Measurements from ENCODE around the gene GPR152.

Gene GPR152, protein sequence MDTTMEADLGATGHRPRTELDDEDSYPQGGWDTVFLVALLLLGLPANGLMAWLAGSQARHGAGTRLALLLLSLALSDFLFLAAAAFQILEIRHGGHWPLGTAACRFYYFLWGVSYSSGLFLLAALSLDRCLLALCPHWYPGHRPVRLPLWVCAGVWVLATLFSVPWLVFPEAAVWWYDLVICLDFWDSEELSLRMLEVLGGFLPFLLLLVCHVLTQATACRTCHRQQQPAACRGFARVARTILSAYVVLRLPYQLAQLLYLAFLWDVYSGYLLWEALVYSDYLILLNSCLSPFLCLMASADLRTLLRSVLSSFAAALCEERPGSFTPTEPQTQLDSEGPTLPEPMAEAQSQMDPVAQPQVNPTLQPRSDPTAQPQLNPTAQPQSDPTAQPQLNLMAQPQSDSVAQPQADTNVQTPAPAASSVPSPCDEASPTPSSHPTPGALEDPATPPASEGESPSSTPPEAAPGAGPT
- 0 to 0.13 reads per million in 2 donors for total RNA-seq

DNA sequence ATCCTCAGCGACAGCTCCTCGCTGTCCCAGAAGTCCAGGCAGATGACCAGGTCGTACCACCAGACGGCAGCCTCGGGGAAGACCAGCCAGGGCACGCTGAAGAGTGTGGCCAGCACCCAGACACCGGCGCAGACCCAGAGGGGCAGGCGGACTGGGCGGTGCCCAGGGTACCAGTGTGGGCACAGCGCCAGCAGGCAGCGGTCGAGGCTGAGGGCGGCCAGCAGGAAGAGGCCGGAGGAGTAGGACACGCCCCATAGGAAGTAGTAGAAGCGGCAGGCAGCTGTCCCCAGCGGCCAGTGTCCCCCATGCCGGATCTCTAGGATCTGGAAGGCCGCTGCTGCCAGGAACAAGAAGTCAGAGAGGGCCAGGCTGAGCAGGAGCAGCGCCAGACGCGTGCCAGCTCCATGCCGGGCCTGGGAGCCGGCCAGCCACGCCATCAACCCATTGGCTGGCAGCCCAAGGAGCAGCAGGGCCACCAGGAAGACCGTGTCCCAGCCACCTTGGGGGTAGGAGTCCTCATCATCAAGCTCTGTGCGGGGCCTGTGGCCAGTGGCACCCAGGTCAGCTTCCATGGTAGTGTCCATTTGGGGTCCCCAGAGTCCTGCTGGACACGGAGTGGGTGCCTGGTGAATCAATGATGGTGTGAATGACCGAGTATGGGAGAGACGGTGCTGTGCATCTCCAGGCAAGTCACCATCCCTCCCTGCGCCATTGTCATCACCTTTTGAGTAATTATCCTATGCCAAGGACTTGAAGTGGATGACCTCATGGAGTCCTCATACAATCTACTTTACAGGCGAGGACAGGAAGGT, at the start of gene GPR152:
Gene GPR152 (minus strand): TSS at position 589 of the 812 bp plus-strand sequence. CDS start 5 bp downstream, at position 584.
- no peak for DNase-seq

DNA sequence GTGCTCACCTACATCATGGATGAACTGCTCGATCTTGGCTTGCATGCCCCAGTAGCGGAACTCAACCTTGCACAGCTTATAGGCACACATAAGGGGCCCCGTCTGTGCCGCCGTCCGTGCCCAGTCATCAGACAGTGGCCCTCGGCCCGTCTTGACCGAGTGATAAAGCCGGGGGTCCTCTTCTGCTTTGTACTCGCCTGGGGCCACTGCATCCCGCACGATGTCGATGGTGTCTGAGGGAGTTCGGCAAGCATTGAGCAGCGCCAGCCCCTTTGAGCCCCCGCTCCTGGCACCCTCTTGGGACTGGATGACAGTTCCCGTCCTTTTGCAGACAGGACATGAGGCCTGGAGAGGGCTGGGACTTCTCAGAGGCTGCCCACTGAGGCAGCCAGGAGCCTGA, 49.3 kb upstream of the GPR152 start:
- no peak for DNase-seq

DNA sequence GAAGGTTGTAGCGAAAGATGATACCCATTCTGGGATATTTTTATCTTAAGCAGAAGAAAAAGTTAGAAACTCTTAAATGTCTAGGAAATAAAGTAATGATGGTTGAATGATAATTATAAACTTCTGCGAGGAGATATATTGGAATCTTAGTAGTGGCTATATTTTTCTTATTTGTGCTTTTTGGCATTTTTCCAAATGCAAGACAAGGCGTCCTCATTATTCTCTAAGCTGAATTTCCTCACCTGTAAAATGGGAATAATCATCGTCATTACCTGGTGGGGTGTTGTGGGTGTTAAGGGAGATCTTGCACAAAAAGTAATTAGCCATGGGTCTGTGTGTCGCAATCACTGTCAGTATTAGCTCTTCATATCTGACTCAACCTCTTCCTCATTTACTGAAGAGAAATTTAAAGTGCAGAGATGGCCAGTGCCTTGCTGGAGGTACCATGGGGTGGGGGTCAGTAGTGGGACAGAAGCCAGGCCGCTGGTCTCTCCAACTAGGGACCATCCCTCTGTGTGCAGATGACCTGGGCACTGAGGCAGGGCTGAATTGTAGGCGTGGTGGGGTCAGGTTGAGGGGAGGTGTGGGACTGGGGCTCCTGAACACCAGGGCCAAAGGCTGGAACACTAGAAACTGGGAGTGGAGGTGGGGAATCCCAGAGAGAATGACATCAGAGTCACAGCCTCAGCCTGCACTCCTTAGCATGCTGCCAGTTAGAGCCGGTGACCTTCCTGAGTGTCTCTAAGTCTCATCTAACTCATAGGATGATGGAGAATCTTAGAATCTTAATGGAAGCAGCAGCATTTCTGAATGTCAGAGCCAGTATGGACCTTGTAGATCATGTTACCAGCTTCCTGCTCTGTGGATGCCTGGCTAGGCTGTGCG, 48.5 kb upstream of the GPR152 start:
- no peak for DNase-seq

DNA sequence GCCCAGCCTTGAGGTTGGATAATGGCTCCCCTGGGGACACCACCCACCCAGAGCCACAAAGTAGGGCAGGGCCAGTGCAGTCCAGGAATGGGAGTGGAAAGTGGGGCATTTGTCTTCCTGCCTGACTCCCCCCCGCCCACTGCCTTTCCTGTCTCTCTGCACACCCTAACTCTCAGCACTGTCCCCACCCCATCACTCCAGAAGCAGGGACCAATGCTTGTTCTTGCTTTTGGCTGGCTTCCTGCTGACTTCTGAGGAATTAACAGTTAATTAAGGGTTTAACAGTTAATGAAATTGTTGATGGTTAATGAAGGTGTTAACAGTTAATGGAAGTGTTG, 47.9 kb upstream of the GPR152 start:
- no peak for DNase-seq

DNA sequence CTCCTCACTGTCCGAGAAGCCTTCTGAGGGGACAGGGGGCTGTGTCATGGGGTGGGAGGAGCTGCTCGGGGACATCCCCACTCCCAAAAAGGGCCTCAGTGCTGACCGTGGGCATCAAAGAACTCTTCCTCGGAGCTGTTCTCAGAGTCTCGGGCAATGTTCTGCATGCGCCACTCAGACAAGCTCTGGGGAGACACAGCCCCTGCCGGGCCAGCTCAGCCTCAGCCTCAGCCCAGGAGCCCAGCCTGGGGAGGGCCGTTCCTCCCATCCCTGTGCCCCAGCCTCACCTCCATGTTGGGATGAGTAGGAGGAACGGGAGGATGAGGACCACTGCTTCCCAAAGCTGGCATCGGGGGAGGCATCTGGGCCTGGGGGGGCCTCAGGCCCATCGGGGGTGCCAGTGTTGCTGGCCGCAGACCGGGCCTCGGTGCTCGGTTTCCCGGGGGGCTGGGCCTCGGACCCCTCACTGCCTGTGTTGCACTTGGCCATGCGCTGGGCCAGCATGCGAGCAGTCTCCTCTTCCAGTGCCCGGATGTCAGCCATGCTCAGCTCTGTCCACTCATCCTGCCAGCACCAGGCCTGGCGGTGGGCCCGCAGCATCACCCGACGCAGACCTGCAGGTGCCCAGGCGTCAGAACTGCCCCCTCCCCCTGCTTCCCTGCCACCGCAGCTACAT, 47.4 kb upstream of the GPR152 start:
- DNase-seq, result no peak

DNA sequence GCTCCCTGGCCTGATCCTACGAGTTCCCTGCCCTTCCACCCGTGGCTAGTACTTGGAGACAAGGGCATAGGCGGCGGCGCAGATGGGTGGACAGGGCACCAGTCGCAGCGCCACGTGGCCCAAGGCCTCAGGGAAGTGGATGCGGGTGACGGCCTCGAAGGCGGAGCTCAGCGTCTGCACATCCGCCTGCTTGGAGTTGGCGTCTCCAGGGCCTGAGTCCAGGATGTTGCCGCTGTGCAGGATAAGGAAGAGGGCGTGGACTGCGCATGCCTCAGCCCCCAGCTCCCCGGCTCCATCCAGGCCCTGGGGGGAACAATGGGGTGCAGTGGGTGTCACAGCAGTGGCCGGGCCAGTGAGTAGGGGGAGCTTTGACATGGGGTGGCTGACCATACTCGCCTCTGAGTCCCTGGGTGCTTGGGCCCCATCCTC, 46.0 kb upstream of the GPR152 start:
- DNase-seq, result no peak

DNA sequence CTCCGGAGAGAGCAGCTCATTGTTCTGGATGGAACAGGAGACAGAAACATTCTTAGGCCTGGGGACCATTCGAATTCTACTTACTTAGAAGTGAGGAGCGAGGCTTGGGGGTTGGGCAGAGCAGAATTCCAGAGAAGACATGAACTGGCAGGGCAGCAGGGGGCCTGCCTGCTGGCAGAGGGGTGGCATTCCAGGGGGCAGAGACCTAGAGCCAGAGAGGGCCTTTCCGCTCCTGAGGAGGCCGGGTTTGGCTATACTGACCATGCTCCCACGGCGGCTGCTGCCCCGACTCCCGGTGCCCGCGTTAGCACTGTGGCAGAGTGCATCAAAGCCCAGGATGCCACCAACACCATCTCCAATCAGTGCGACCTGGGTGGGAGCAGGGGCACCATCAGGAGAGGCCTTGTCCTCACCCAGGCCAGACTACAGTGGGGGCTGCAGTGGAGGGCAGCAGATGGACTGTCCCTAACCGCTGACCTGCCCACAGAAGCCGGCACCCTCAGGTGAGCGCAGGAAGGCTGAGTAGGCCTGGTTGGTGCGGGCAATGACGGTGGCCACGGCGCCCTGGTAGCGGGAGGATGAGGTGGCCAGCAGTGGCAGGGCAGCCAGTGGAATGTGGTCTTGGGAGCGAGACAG, 45.2 kb upstream of the GPR152 start:
- no peak for DNase-seq

DNA sequence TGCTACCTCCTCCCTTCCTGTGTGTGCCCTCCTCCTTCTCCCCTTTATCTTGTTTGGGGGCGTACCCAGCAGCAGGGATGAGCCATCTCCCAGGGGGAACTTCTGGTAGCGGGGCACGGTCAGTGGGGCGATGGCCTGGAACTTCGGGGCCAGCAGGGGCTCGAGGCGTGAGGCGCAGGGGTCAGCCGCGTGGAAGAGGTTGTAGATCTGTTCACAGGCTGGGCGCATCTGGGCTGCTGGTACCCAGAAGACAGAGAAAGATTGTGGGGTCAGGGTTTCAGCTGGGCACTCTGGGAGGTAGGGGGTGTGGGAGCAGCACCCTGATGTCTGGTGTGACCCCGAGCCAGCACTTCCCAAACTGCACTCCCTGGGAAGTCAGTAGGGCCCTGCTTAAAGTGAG, 43.6 kb upstream of the GPR152 start:
- no peak for DNase-seq

DNA sequence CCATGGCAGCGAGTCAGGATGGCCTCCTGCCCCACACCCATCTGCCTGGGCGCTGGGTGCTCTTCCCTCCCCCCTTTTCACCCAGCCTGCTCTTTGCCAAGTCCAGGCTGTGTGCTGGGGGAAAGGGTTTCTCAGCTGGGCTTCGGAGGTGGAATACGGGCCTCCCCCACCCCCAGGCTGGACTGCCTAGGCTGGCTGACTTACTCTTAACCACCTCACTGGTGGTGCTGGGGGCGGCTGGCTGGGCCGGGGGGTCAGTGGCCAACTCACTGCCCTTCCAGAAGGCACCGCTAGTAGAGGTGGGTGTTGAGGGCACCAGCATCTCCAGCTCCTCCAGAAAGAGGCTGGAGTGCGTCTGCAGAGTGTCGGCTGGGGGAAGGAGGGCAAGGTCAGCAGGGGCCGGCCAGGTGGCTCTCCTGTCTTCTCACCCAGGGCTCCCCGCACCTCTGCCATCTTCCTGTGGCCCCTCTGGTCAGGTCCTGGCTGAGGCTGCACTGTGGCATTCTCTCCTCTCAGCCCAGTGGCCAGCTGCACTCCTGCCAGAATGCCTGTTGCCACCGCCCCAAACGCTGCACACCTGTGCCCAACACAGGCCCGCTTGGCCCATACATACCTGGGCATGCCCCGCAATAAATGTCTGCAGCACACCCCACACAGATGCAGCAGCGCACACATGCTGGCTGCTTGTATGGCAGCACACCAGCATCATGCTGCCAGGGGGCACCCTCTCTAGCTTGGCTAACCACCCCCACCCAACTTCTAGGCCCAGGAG, 42.9 kb upstream of the GPR152 start:
- DNase-seq, result no peak

DNA sequence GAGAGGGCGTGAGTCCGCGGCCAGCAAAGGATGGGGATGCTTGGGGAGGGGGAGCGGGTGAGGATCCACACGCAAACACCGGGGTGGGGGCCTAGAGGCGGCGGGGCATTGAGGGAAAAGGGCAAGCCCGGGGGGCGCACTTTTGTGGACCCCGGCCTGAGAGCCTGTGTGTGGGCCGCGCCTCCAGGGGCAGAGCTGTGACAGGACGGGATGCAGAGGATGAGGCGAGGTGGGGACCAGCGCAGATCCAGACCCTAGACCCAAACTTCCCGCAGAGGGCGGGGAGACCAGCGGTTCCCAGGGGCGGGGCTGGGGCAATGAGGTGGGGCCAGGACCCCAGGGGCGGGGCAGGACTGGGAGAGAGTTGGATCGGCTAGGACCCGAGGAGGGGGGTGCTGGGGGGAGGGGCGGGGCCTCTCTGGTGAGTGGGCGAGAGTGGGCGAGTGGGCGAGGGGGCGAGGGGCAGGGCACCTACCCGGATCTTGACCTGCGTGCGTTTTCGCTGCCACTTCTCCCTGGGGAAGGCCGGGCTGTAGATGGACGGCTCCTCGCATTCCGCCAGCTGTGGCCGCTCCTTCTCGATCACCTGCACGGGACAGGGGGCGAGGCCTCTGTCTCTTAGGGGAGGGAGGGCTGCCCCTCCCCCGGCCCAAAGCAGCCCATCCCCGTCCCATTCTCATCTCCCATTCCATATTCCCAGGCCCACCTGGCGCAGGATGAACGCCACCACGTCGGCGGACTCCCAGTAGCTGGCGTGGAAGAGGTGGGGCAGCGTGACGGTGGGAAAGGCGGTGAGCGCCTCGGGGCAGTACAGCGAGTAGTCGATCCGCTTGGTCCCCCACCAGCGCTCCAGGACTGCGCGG, 42.1 kb upstream of the GPR152 start:
- no peak for DNase-seq

DNA sequence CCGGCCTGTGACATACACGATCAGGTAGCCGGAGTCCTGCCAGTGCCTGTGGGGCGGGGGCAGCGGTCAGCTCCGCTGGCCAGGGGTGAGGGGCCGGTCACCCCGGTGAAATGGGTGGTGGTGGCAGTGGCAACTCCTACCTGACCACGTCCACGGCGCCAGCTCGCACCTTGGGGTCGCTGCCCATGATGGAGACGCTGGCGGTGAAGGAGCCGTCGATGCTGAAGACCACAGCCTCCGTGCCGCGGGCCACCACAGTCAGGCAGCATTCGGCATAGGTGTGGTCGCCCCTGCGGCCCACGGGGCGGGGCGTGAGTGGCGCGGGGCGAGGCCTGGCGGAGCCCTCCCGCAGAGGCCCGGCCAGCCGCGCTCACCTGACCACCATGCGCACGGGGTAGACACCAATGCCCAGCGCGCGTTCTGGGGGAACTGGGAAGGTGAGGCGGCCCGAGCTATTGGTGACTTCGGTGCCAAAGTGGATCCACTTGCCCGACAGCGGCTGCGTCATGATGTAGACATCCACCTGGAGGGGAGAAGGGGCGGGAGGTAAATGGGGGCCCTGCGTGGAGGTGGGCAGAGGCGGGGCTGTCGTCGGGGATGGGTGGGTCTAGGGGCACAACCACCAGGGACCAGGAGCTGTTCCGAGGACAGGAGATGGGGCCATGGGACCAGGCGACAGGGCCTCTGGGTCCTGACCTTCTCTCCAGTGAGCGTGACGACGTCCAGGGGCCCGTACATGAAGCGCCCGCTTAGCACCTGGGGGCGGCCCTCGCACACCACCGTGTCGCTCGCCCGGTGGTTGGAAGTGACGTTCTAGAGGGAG, 41.2 kb upstream of the GPR152 start:
- no peak for DNase-seq

DNA sequence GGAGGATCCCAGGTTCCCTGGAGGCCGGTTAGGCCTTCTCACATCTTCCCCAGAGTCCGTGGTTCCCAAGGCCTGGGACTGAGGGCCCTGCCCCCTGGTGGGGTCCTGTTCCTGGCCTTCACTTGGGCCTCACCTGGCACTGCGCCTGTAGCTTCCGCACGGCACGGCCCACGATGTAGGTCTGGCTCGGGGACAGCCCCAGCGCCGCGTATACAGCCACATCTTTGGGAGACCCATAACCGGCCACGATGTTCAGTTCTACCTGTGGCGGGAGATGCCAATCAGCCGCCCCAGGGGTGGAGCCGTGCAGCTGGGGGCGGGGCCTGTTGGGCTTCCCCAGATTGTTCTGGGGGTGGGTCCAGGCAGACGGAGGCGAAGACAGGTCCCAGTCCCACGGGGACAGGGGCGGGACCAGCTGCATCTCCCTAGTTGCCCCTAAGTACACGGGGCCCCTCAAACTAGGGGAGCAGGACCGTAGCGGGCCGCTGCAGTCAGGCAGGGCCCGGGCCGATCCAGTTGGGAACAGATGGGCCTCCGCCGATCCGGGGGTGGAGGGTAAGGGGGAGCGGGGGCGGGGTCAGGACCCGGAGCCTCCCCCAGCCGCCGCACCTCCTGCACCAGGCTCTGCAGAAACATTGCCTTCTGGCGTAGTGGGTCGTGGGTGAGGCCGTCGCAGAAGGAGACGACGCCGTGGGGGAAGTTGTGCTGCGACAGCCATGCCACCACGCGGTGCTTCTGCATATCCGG, 40.4 kb upstream of the GPR152 start:
- no peak for DNase-seq

DNA sequence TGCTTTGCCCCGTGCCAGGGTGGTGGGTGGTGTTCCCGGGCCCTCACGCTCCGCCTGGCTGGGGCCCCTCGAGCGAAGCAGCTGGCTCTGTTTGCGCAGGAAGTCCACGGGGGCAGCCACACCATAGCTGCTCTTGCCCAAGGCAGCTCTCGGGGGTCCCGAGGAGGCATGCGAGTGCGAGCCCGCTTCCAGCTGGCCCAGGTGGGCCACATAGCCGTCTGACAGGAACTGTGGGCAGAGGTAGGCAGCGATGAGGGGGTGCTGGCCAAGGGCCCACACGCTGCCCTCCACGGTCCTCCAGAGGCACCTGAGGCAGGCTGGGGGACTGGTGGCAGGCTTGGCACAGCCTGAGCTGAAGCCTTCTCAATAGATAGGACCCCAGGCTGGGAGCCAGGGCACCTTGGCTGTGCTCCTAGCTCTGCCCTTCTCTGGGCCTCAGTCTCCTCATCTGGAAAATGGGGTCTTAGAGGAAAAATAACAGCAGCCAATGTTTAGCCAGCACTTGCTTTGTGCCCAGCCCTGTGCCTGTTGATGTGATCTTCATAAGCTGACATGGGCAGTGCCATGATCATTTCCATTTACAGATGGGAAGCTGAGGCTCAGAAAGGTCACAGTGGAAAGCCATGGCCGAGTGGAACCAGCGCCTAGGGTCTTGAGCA, 39.7 kb upstream of the GPR152 start:
- no peak for DNase-seq

DNA sequence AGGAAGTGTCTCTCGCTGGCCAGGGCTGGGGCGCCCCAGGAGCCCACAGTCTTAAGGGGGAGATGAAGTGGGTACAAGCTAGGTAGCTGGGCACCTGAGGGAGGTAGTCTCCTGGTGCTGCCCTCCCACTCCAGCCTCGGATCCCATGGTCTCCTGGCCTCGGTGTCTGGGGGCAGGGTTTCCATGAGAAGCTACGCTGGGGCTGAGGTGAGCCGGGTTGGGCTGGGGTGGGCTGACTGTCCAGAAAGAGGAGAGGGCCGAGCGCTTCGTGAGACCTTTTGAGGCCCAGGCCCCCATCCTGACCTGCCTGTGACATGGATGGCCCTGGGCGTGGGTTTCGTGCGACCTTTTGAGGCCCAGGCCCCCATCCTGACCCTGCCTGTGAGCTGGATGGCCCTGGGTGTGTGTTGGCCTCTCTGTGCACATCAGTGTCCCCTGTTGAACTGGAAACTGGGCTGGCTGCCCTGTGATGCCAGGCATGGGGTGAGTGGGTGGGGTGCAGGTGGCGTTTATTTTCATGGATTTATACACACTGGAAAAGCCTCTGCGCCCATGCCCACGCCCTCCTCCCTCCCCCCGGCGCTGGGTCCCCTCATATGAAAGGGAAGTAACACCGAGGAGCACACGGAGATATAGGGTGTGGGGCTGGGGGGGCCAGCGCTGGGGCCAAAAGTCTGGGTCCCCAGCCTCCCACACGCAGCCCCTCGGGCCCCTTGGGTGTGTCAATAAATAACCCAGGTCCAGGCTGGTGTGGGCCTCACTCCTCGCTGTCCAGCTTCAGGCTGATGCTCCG, 38.9 kb upstream of the GPR152 start:
- no peak for DNase-seq

DNA sequence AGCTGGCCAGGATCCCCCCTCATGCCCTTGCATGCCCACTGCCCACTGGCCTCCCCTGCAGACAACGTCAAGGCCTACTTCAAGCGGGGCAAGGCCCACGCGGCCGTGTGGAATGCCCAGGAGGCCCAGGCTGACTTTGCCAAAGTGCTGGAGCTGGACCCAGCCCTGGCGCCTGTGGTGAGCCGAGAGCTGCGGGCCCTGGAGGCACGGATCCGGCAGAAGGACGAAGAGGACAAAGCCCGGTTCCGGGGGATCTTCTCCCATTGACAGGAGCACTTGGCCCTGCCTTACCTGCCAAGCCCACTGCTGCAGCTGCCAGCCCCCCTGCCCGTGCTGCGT, 38.2 kb upstream of the GPR152 start:
- DNase-seq, result no peak

DNA sequence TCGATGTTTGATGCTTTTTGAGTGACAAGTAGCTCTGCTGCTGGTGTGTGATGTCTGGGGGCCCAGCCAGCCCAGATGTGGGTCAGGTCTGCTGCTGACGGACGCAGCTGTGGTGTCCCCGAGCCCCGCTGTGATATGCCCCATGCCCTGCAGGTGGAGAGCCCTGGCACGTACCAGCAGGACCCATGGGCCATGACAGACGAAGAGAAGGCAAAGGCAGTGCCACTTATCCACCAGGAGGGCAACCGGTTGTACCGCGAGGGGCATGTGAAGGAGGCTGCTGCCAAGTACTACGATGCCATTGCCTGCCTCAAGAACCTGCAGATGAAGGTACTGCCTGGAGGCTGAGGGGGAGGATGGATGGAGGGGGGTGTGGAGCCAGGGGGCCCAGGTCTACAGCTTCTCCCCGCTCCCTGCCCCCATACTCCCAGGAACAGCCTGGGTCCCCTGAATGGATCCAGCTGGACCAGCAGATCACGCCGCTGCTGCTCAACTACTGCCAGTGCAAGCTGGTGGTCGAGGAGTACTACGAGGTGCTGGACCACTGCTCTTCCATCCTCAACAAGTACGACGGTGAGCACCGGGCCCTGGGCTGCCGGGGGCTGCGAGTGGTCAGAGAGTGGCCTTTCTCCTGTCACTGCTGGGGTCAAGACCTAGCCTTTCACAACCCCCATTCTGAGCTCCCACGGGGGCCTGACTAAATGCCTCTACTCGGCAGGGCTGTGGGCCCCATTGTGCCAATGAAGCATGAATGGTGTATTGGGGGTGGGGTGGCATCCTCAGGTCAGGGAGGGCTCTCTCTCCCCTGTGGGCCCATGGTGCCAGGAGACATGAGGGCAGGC, 37.6 kb upstream of the GPR152 start:
- DNase-seq, result no peak
